Hepatocyte (in vitro differentiated cells): ENCODE measurements around the gene PKNOX2.

ENCODE experiments used
- CTCF ChIP-seq: fragments of 200-600 bp; sonication (generic); IDR thresholded peaks from 2 replicates; pipeline ENCODE4 v1.5.1; 2016; ENCODE audit warnings: antibody characterized with exemption, mild to moderate bottlenecking; ENCODE audit not compliant: poor library complexity
- EZH2 ChIP-seq: fragments of 200-600 bp; sonication (generic); IDR thresholded peaks from 2 replicates; pipeline ENCODE4 v1.6.1; 2016; ENCODE audit warnings: antibody characterized with exemption, mild to moderate bottlenecking, borderline replicate concordance
- EZH2phosphoT487 ChIP-seq: fragments of 200-600 bp; sonication (generic); IDR thresholded peaks from one replicate; pipeline ENCODE4 v1.6.1; 2018; ENCODE audit warnings: antibody characterized with exemption, mild to moderate bottlenecking, low read depth, moderate library complexity; ENCODE audit not compliant: unreplicated experiment, severe bottlenecking

- TF ChIP-seq CTCF (no peak), EZH2 (no peak), EZH2phosphoT487 (no peak)
Observed at GRCh38 chr11:125313271-125314219, 149.0 kb downstream of the PKNOX2 start.
